Right renal pelvis (tissue), 4 donors: ENCODE data around the gene RAB5B. TPM values are rescaled to one million over a fixed set of nuclear protein-coding genes. Genes with fewer than 3 reads are reported as not detected.

Source experiments
- DNase-seq, 4 donors: peaks; one replicate each; pipeline ENCODE4 v3.0.0-alpha.2; 2013; ENCODE audit warnings: low read depth in 4 of 4, low spot score in 3 of 4, missing footprints in 1 of 4
- polyA plus RNA-seq, 4 donors: library from polyadenylated mRNA; unstranded; fragments of 120-200 nt; gene quantifications; one replicate each; pipeline ENCODE4 v1.2.1, GENCODE V29; 2013; ENCODE audit not compliant: insufficient read length in 4 of 4

Gene RAB5B
- 100 to 1,000 TPM; 157 to 181 (median 171) TPM for polyA plus RNA-seq

GRCh38 chr12:55973599-55974307 lies at the start of gene RAB5B:
Gene RAB5B (plus strand): TSS chr12:55974078. CDS start chr12:55986961, 12,883 bp downstream.
- peak; percentile 98 to 100 (median 99) for DNase-seq

DNA sequence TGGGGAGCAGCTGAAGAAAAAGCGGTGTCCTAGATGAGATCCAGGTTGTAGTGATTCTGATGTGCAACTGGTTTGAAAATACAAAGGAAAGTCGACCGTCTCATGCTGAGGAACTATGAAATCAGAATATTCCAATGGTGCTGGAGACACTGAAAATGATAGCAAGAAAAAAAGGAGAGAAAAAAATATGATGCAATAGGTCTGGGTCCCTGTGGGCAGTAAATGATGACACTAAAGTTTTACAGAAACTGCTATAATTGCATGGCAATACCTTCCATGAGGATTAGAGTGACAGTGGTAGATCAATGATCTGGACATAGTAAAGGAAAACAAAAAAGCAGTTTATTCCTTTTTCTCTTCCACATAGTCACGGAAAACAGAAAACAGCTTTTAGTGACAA lies 48.5 kb upstream of the RAB5B start:
- no peak for DNase-seq

DNA sequence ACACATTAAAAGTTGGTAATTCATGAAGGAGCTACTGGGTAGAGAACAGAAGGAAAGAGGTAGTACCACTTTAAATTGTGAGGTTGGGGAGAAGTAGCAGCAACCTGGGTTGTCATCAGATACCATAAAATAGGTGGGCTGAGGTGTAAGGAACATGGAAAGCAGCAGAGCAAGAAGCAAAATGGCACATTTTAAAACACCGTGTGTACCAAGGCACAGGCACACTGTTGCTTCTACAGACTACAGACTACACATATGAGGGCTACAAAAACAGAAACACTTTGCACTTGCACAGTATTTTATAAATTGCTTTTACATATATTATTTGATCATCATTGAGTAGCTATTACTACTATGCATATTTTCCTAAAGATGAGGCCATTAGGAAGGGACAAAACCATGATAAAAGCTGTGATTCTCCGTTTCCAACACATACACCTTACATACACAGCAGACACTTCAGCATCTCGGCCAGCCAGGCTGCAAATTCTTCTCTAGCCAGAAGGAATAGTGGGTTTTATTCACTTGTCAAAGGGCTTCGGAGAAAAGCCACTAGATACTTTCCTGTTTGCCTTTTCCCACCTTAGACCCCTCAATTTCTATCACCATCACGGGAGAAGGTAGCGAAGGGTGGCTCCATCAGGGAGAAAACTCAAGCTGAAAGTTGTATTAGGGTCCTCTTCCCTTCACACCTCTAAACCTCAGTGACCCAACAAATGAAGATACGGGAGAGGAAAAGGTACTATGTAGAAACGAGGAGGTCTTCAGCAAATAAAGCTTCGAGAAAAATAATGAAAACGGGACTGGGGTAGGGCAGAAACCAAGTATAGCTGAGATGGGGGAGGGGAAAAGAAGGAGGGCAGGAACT lies 47.8 kb upstream of the RAB5B start:
- DNase-seq = no peak

GRCh38 chr12:55926738-55927587 lies 46.9 kb upstream of the RAB5B start:
- peak; percentile 82 to 89 (median 86) for DNase-seq

- peak in 3 of 4 donors; percentile 41 to 51 (median 49) for DNase-seq
Observed at GRCh38 chr12:55927588-55928502, 46.0 kb upstream of the RAB5B start, which contains the start of gene PYM1. Gene PYM1 (minus strand): TSS chr12:55927894. CDS start chr12:55927761, 133 bp downstream.

DNA sequence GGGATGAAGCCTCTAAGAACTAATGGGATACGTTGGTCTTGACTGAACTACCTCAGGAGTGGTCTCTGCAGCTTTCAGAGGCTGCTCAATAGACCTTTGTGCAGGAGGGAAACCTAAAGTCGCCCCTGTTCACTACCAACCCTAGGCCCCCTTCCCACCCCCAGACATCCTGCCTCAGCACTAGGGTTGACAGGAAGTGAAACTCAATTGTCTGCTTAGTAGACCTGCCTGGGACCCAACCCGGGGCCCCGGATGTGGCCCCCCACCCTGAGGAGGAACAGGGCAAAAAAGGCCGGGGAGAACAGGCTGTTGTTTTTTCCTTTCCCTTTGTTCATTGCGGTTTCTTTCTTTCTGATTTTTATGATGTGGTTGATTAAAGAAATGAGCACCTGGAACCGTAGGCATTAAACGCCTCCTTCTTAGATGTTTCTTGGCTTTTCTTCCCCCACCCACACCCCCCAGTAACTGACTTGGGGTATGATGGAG lies 44.5 kb upstream of the RAB5B start:
- no peak for DNase-seq

- DNase-seq = peak in 1 of 4 donors; percentile 42
Observed at GRCh38 chr12:55930771-55931316, 43.0 kb upstream of the RAB5B start, which contains the start of gene DGKA. Gene DGKA (plus strand): TSS chr12:55931162. CDS start chr12:55936504, 5,342 bp downstream.

DNA sequence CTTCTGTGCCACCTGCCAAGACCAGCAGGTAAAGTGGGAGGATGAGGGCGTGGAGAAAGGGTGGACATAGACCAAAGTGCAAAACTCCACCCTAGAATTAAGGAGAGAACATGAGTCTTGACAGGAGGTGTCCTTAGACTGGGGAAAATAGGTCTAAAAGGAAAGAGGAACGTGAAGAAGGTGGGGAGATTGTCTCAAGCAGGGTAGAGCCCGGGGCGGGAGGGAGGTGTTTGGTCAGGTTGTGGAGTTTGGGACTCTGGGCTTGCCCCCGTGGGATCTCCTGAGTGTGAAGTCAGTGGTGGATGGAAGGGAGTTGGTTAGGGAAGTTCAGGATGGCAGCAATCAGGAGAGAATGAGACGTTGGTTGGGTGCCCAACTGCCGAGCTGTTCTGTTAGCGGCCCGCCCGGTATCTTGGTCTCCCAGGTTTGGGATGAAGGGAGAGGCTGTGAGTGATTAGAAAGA lies 42.5 kb upstream of the RAB5B start:
- no peak for DNase-seq

GRCh38 chr12:55931780-55932550 lies 41.9 kb upstream of the RAB5B start:
- peak in 3 of 4 donors; percentile 35 to 43 (median 39) for DNase-seq

DNA sequence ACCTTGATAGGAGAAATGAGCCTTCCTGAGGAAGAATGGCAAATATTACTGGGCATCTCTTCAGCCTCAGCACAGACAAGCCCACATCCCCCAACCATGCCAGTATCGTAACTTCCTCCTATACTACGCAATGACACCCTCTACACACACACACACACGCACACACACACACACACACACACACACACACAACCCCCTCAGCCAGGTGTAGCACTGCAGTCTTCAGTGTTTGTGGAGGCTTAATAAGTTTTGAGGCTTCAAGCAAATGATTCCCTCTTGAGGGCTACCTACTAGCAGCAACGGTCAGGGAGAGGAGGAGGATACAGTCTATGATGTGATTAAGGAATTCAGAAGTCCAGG lies 41.3 kb upstream of the RAB5B start:
- no peak for DNase-seq

DNA sequence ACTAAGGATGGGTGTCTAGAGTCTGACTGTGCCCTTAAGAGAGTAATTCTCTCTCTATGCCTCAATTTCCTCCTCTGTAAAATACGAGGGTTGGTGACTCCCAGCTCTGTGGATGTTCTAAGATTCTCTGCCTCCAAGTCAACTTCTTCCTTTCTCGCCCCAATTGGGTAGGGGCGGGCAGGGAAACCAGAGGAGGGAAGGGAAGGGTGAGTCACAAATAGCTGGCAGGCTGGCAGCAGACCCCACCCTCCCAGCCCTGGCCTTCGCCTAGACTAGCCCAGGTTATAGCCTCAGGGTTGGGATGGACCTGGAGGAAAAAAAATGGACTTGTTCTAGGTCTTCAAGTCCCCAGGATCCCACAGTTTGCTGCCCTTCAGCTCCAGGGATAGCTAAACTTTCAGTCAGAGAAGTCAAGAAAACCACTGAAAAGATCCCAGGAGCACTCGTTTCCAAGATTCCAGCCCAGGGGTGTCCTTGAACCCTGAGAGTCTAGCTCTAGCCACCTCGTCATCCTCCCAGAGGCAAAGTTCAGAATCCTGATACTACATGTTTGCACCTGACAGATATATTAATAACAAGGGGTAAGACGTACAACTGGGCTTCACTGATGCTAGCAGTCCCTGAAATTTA lies 40.6 kb upstream of the RAB5B start:
- DNase-seq = no peak

DNA sequence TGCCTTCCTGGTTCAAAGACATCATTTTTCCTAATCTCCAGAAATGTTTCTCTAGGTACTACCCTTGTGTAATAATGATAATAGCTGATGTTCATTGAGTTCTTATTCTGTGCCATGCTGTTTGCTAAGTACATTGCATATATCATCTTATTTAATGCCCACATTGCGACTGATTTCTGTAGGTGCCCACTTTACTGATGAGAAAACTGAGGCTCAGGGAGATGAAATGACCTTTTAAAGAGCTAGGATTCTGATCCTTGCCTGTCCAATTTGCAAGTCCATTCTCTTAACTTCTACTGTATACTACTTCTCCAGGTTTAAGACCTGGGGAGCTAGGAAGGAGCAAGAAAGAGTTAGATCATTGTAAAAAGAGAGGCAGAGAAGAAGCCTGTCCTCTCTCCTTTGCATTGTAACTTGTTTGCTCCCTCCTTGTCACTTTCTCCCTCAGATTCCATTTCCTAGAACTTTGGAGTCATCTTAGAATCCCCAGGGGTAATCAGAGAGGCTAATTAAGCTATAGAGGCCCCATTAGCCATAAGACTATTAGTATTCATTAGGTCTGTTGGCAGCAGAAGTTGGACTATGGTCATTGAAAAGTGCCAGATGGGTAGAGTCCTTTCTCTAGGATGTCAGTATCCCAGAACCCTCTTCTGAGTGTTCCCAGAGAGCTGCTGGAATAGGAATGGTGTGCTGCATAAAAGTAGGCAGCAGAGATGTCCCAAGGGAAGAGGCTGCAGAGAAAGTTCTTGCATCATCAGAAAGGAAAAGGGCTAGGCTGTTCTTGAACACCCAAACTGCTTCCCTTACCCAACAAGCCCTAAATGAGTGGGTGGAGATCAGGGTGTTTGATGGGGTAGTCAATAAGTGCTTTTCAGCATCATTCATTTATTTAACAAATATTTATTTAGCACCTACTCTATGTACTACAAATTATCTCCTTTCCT lies 39.8 kb upstream of the RAB5B start:
- DNase-seq = no peak

DNA sequence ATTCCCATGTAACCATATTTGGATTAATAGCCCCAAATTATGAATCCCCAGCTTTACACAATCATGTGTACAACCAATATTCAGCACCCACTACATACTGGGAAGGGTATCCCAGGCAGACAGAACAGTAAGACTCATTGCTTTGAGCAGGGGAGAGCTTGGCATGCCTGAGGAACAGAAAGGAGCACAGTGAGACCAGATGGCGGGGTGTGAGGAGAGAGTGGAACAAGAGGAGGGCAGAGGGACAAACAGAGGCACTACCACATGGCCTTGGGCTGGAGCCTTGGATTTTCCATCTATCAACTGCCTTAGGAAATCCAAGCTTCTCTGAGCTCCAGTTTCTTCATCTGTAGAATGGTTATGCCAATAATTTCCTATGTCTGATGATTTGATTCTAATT lies 39.1 kb upstream of the RAB5B start:
- no peak for DNase-seq

- no peak for DNase-seq
Observed at GRCh38 chr12:55935738-55936151, 38.1 kb upstream of the RAB5B start.

- DNase-seq = no peak
Observed at GRCh38 chr12:55937981-55938380, 35.9 kb upstream of the RAB5B start.

DNA sequence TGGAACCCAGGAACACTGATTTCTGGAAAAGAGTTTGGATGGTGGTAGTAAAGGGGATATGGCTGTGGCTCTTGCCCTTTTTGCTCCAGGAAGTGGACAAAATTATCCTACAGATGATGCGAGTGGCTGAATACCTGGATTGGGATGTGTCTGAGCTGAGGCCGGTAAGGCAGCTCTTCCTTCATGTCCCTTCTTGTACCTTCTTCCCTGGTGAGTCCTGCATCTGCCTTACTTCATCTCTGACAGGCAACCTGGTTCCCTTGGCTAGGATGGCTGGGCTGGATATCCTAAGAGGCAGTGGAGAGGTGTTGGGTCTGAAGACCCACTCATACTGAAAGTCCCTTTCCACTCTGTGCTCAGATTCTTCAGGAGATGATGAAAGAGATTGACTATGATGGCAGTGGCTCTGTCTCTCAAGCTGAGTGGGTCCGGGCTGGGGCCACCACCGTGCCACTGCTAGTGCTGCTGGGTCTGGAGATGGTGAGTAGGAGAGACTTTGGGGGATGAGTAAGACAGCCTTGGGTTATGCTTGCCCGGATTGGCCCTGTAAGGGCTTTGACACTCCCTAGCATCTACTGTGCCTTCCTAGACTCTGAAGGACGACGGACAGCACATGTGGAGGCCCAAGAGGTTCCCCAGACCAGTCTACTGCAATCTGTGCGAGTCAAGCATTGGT lies 34.9 kb upstream of the RAB5B start:
- DNase-seq = no peak
